Sigmoid colon (tissue), 7 donors: ENCODE measurements around the gene RBMY1A1. TPM values are rescaled to one million over a fixed set of nuclear protein-coding genes. Genes with fewer than 3 reads are reported as not detected.
"Not testable (repeated sequence)": the region's sequence is repeated elsewhere in the genome, so short reads cannot be mapped to it uniquely, and the experiment has no call there.

ENCODE experiments used
- DNase-seq: peaks from one replicate; pipeline ENCODE4 v3.0.0-alpha.2; 2019
- H3K27ac ChIP-seq, 4 donors: fragments of 200-600 bp; sonication (generic); one replicate each; pipeline ENCODE4 v1.5.1; 2016 to 2019; ENCODE audit warnings: mild to moderate bottlenecking in 1 of 4
- H3K27me3 ChIP-seq, 3 donors: fragments of 200-600 bp; sonication (generic); one replicate each; pipeline ENCODE4 v1.5.1; 2019; ENCODE audit warnings: mild to moderate bottlenecking in 1 of 3
- H3K36me3 ChIP-seq, 4 donors: fragments of 200-600 bp; sonication (generic); one replicate each; pipeline ENCODE4 v1.5.1; 2016 to 2019
- H3K4me1 ChIP-seq, 4 donors: fragments of 200-600 bp; sonication (generic); one replicate each; pipeline ENCODE4 v1.5.1; 2017 to 2019
- H3K4me3 ChIP-seq, 4 donors: fragments of 200-600 bp; sonication (generic); one replicate each; pipeline ENCODE4 v1.5.1; 2017 to 2019; ENCODE audit warnings: mild to moderate bottlenecking in 2 of 4, moderate library complexity in 1 of 4
- H3K9me3 ChIP-seq, 4 donors: fragments of 200-600 bp in 3 of 4; sonication (generic) in 3 of 4; one replicate each; pipeline versions ENCODE4 v1.5.1 to v1.6.1; 2013 to 2019
- CTCF ChIP-seq, 4 experiments: fragments of 450-650 bp in 3 of 4; fragments of 200-600 bp in 1 of 4; IDR thresholded peaks; one replicate each; pipeline ENCODE4 v1.5.1; 2016 to 2019; ENCODE audit warnings: antibody characterized with exemption in 4 of 4, mild to moderate bottlenecking in 3 of 4, moderate library complexity in 2 of 4
- EP300 ChIP-seq, 4 donors: sonication (generic); formaldehyde crosslinking; IDR thresholded peaks; one replicate each; pipeline ENCODE4 v1.6.1; 2017; ENCODE audit warnings: antibody characterized with exemption in 4 of 4
- POLR2A ChIP-seq, 2 donors: fragments of 450-650 bp; IDR thresholded peaks; one replicate each; pipeline ENCODE4 v1.6.1; 2016; ENCODE audit warnings: antibody characterized with exemption in 2 of 2, mild to moderate bottlenecking in 2 of 2, moderate library complexity in 2 of 2
- POLR2AphosphoS5 ChIP-seq, 4 donors: sonication (generic); formaldehyde crosslinking; IDR thresholded peaks; one replicate each; pipeline ENCODE4 v1.6.1; 2017; ENCODE audit warnings: antibody characterized with exemption in 4 of 4
- WGBS, 2 donors: extraction: QIAGEN DNeasy Blood & Tissue Kit; methylation state at CpG; one replicate each; pipeline ENCODE4 v1.1.7; 2013; 5-methylcytosine and 5-hydroxymethylcytosine counted together
- intact Hi-C: fragments of 100-400 bp; cut with DNase I; formaldehyde crosslinking; loops from one replicate; pipeline ENCODE4 v1.15.1; 2023
- polyA plus RNA-seq, 3 donors: library from polyadenylated mRNA; stranded (reverse); fragments of 200-250 nt; gene quantifications; one replicate each; pipeline ENCODE4 v1.2.3, GENCODE V29; 2013
- total RNA-seq, 4 donors: library from RNA; depleted of rRNA; stranded (reverse); fragments of >200 nt; gene quantifications; one replicate each; pipeline ENCODE4 v1.1.0, GENCODE V29; 2016
- donor health status: healthy with polysubstance abuse.
- donor health status: Bipolar disorder and iron deficiency.
- donor health status: healthy.

RBMY1A1 gene
- total RNA-seq, result not detected
- not detected for polyA plus RNA-seq

- H3K27ac ChIP-seq, H3K9me3 ChIP-seq, DNase-seq, H3K27me3 ChIP-seq, intact Hi-C loops, H3K4me1 ChIP-seq, H3K4me3 ChIP-seq, H3K36me3 ChIP-seq: not testable (repeated sequence)
- WGBS, 2 donors, result no CpG with 5 or more reads among the region's 28 CpGs
Measured at GRCh38 chrY:21534579-21534978, at the start of gene RBMY1A1. TSS of gene RBMY1A1 (plus strand) at chrY:21534879. CDS start at chrY:21536892, 2,013 bp downstream.

- H3K4me1 ChIP-seq, H3K27me3 ChIP-seq, H3K27ac ChIP-seq, H3K9me3 ChIP-seq, DNase-seq, H3K36me3 ChIP-seq, H3K4me3 ChIP-seq, intact Hi-C loops: not testable (repeated sequence)
- WGBS, 2 donors, result no CpG with 5 or more reads among the region's 28 CpGs
Measured at GRCh38 chrY:21511038-21511437, 23.6 kb upstream of the RBMY1A1 start, which contains the start of gene RBMY1B. TSS of gene RBMY1B (plus strand) at chrY:21511338. CDS start at chrY:21513351, 2,013 bp downstream.

GRCh38 chrY:21559316-21559984 is 24.8 kb downstream of the RBMY1A1 start:
- intact Hi-C loops, H3K27me3 ChIP-seq, H3K4me1 ChIP-seq, H3K9me3 ChIP-seq, H3K27ac ChIP-seq, H3K4me3 ChIP-seq, H3K36me3 ChIP-seq, DNase-seq: not testable (repeated sequence)
- WGBS, 2 donors, result no CpG with 5 or more reads among the region's 5 CpGs

DNA sequence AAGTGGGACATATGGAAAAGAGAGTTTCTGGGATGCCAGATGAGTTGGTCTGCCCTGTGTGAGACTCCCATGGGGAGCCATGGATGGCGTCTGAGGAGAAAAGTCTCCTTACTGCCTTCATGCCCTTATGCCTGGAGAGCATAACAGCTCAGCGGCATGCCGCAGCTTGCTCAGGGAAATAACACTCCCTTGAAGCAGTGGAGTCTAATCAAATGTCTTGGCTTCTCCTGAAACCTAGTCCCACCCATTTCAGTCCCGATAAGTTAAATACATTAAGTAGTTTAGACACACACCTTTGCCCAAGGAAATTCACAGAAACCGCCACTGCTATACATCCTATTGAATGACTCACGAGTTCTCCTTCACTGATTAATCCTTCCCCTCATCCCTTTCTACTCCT is 50.8 kb downstream of the RBMY1A1 start:
- Histone ChIP-seq H3K27me3 (no peaks in the 10 kb centered on the region), H3K27ac (no peak overlapping the region), H3K4me3 (no peak overlapping the region), H3K4me1 (no peaks in the 10 kb centered on the region), H3K36me3 (no peaks in the 10 kb centered on the region), H3K9me3 (no peaks in the 10 kb centered on the region)
- TF ChIP-seq CTCF (IDR thresholded peaks at IDR 0.05), result no peak
- no peak for TF ChIP-seq POLR2A (IDR thresholded peaks at IDR 0.05)
- no peak for DNase-seq
- WGBS, 2 donors, result 90 to 92% methylated on average over 6 of the region's 6 CpGs
- intact Hi-C loops, result no loop called here

DNA sequence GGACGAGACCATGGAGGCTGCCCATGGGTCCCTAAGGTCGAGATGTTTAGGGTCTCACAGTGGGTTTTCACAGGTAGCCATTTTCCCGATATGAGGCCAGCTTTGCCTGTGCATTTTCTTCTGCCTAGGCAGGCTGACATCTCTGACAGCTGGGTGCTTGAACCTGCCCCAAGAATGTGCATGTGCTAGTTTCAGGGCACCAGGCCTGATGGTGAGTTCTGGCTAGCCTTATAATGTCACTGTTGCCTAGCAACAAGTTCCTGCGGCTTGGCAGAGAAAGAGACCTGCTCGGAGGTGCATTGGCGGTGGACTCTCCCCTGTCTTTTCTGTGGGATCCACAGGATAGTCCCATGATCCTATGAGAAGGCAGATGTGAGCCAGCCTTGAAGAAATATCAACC is 51.8 kb downstream of the RBMY1A1 start:
- H3K27ac ChIP-seq, H3K36me3 ChIP-seq, H3K9me3 ChIP-seq, H3K4me3 ChIP-seq, H3K4me1 ChIP-seq, H3K27me3 ChIP-seq, intact Hi-C loops, DNase-seq: not testable (repeated sequence)
- 88 to 91% methylated on average over 6 of the region's 6 CpGs for WGBS, 2 donors
- peak in 1 of 4 donors; percentile 39 for TF ChIP-seq POLR2AphosphoS5 (IDR thresholded peaks at IDR 0.05)

DNA sequence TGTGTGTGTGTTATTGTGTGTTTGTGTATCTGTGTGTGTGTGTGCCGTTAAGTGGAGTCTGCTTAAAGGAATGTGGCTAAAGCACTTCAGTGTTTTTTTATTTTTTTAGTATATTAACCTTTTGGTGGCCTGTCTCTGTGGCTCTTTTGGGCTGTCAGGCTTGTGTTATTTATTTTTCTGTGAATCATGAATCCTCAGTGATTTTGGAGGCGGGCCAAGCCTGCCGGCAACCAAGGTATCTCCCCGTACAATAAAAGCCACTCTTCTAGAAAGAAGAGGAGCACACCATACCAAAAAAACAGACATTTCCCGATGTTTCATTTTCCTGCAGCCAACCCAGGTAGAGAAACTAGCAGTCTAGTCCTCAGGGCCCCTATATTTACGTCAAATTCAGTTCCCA is 57.4 kb downstream of the RBMY1A1 start:
- Histone ChIP-seq H3K4me3 (no peak overlapping the region), H3K4me1 (no peaks in the 10 kb centered on the region), H3K36me3 (no peaks in the 10 kb centered on the region), H3K27ac (no peak overlapping the region), H3K27me3 (no peaks in the 10 kb centered on the region), H3K9me3 (no peaks in the 10 kb centered on the region)
- intact Hi-C loops, result no loop called here
- no peak for DNase-seq
- WGBS, 2 donors, result 25 to 61% methylated on average over 6 of the region's 6 CpGs
- no peak for TF ChIP-seq CTCF (IDR thresholded peaks at IDR 0.05)
- TF ChIP-seq POLR2AphosphoS5 (IDR thresholded peaks at IDR 0.05), result no peak
- TF ChIP-seq EP300 (IDR thresholded peaks at IDR 0.05), result no peak
- TF ChIP-seq POLR2A (IDR thresholded peaks at IDR 0.05), result no peak

DNA sequence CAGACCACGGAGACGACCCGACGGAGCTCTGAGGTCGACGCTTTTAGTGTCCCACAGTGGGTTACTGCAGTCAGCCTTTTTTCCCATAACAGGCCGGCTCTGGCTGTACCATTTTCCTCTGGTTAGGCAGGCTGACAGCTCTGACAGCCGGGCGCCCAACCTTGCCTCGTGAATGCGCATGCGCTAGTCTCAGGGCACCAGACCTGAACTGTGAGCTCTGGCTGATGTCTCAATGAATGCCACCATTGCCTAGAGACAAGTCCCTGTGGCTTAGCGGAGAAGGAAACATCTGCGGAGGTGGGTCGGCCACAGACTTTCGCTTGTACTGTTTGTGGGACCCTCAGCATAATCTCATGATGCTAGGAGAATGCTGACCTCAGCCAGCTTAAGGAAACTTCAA is 61.6 kb downstream of the RBMY1A1 start:
- DNase-seq, intact Hi-C loops, H3K36me3 ChIP-seq, H3K27me3 ChIP-seq, H3K9me3 ChIP-seq, H3K4me3 ChIP-seq, H3K27ac ChIP-seq, H3K4me1 ChIP-seq: not testable (repeated sequence)
- WGBS, 2 donors, result 79 to 89% methylated on average over 16 of the region's 16 CpGs

Other genes starting within 250 kb of the RBMY1A1 start
- gene RBMY1B, start 23.5 kb upstream of the RBMY1A1 start, total RNA-seq, result not detected
- not detected for gene RBMY1B, start 23.5 kb upstream of the RBMY1A1 start, polyA plus RNA-seq